ENCODE results near the gene GPC6.

Gene GPC6

GRCh38 chr13:93740334-93740733 is 513.7 kb downstream of the GPC6 start:
- DNase-seq (ENCODE audit: low spot score) = no peak

DNA sequence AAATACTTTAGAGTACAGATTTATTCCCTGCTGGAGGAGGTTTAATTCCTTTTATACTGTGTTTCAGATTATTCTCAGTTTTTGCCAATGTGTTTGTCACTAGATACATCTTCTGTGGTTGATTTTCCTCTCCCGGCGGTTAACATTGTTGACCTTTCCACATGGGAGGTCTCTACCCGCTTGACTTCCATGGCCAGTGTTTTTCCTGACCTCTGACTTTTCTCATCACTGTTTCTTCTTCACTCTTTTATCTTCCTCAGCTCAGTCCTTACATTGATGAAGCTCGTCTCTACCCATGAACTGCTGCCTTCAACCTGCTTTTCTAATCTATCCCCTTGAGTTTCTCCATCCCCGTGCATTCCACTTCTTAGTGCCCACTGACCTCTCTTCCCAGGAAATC is 517.4 kb downstream of the GPC6 start:
- no peak for DNase-seq (ENCODE audit: low spot score)

DNA sequence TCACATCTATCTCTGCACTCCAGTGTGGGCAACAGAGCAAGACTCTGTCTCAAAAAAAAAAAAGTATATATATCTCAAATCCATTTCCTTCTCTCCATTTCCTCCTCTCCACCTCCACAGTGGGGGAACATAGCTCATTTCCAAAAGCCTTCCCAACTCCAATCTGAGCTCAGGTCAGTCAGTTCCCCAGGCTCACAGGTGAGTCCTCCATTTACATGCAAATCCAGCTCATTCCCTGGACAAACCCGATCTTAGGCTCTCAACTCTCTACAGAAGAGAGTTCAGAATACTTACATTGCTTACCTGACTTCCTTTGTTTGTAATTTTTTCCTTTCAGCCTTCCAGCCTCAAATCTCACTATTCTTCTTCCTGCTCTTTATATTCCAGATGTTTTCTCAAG is 518.3 kb downstream of the GPC6 start:
- DNase-seq (ENCODE audit: low spot score) = no peak

DNA sequence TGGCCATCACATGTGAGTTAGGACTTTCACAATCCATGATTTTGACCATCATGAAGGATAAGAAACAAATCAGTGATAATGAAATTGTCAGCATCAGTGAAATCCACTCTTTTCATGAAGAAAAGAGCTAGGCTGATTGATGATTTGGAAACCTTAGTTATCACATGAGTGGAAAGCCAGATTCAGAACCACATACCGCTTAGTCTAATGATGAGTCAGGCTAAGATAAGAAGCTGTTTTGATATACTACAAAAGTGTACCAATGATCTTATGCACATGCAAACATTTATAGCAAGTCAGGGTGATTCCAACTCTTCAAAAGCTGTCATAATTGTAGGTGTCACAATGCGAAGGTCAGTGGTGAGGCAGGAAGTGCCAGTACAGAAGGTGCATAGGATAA is 519.3 kb downstream of the GPC6 start:
- DNase-seq (ENCODE audit: low spot score) = no peak

- no peak for DNase-seq (ENCODE audit: low spot score)
Measured at GRCh38 chr13:93746589-93746988, 520.0 kb downstream of the GPC6 start.

GRCh38 chr13:93750676-93751075 is 524.1 kb downstream of the GPC6 start:
- no peak for DNase-seq (ENCODE audit: low spot score)

DNA sequence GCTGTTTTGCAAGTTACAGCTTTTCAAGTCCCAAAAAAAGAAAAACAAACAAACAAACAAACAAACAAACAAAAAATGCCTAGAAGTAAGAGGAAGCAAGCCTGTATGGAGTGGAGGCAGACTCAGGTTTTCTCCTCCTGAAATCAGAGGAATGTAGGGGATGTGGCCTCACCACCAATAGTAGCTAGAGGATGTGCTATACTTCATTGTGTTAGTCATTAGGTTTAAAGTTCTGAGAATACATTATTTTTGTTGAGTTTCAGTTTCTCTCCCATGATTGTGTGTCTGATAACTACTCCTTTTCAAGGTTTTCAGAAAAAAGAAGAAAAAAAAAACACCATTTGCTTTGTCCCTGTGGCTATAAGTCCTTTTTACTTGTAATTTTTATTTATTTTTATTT is 524.5 kb downstream of the GPC6 start:
- DNase-seq (ENCODE audit: low spot score) = no peak

DNA sequence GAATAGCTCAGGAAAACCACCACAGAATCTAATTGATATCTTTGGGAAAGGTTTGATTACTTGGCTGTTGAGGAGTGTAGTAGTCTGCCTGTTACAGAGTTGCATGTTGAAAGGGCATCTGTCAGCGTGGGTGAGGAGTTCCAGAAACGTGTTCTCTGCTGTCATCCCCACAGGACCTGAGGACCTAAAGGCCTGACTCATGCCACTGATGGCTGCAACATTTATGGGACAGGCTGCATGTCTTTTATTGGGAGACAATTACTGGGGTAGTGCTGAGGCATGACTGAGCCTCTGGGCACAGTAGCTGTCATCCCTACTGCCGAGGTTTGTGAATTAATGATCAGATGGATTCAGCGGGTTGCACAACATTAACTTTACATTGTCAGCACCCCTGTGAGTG is 525.9 kb downstream of the GPC6 start:
- no peak for DNase-seq (ENCODE audit: low spot score)

GRCh38 chr13:93753639-93754038 is 527.0 kb downstream of the GPC6 start:
- DNase-seq (ENCODE audit: low spot score) = no peak

DNA sequence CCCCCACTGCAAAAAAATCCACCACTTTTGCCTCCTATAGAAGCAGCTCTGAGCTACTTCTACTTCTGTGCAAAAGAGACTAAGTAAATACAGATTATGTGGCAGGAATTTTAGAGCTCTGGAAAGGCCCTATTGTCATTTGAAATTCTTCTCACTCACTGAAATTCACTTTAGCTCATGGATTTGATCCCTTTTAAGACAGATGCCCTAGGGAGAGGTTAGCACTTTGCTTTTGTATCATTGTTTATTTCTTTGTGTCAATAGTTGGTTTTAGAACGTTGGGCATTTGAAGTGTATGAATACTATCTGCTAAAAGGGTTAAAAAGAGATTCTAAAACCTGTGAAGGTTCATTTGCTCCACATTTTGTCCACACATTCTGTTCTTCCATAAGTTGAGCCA is 528.7 kb downstream of the GPC6 start:
- DNase-seq (ENCODE audit: low spot score) = no peak

- no peak for DNase-seq (ENCODE audit: low spot score)
Measured at GRCh38 chr13:93758575-93758974, 532.0 kb downstream of the GPC6 start.

- DNase-seq (ENCODE audit: low spot score) = no peak
Measured at GRCh38 chr13:93762708-93763426, 536.3 kb downstream of the GPC6 start.

- DNase-seq (ENCODE audit: low spot score) = no peak
Measured at GRCh38 chr13:93765062-93765461, 538.5 kb downstream of the GPC6 start.

DNA sequence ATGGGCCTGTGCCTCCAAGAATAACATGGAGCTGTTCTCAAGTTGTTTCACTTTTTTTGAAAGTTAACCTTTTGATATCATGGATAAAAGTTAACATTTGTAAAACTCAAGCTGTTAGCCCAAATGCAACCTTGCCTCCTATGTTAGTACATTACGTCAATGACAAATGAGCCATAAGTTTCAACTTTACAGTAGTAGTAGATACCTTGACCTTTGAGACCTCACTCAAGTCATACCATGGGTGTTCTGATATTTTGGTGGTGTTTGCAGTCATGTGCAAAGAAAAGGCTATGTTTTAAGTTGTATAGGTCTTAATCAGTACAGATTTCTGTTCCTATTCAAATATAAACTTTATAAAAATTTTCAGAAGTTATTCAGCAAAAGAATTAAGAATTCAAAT is 539.2 kb downstream of the GPC6 start:
- DNase-seq (ENCODE audit: low spot score) = no peak

DNA sequence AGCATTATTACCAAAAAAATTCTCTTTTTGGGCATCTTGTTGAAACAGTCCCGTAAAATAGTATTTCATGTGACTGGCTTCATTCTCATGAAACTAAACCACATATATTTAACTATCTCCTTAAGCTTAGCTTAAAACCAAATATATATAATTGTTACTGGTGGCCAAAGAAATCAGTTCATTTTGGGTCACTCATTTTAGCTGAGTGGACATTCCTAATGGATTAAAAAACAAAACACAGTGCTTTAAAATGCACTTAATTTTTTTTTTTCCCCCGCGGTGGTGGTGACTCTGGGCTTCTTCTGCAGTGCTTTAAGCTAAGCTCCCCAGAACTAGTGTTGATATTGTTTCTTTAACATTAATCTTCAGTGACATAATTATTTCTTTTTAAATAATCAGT is 540.1 kb downstream of the GPC6 start:
- DNase-seq (ENCODE audit: low spot score) = no peak

- DNase-seq (ENCODE audit: low spot score) = no peak
Measured at GRCh38 chr13:93767180-93767916, 540.7 kb downstream of the GPC6 start.

GRCh38 chr13:93767917-93768409 is 541.4 kb downstream of the GPC6 start:
- no peak for DNase-seq (ENCODE audit: low spot score)

- no peak for DNase-seq (ENCODE audit: low spot score)
Measured at GRCh38 chr13:93769101-93769500, 542.5 kb downstream of the GPC6 start.

DNA sequence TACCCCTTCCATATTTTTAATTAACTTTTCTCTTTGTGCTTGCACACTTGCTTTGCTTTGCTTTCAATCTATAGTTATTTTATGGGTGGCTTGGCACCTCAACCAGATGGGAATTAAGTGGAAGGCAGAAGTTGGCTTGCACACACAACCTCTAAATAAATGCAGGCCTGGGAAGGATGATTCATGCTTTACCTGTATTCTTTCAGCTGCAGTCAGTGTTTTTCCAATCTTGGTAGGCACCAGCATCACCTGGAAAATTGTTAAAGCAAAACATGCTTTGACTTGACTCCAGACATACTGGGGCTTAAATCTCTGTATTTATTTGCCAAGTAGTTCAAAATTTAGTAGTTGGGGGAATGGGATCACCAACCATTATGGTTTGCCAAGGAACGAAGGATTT is 543.0 kb downstream of the GPC6 start:
- no peak for DNase-seq (ENCODE audit: low spot score)

- DNase-seq (ENCODE audit: low spot score) = no peak
Measured at GRCh38 chr13:93771227-93771626, 544.6 kb downstream of the GPC6 start.

- DNase-seq (ENCODE audit: low spot score) = no peak
Measured at GRCh38 chr13:93771782-93772181, 545.2 kb downstream of the GPC6 start.

GRCh38 chr13:93774506-93774905 is 547.9 kb downstream of the GPC6 start:
- no peak for DNase-seq (ENCODE audit: low spot score)

GRCh38 chr13:93775027-93775426 is 548.4 kb downstream of the GPC6 start:
- no peak for DNase-seq (ENCODE audit: low spot score)

Data from D341Med (cell line).